WTC11 (cell line): ENCODE results near the gene CILP2. TPM values are rescaled to one million over a fixed set of nuclear protein-coding genes. Genes with fewer than 3 reads are reported as not detected.

ENCODE experiments used
- ATAC-seq: fragments of 200-7000 bp; cut with Tn5 transposase; 2 replicates; pipeline ENCODE4 v1.10.0; 2021; ENCODE audit warnings: mild to moderate bottlenecking, moderate library complexity
- CTCF ChIA-PET: fragments of 300-600 bp; sonication (Branson Sonifier 250); formaldehyde crosslinking; loops from one replicate; lab custom pipeline; 2021; ENCODE audit warnings: antibody characterized with exemption; lab: Charles Lee
- POLR2A ChIA-PET: fragments of 350-600 bp; sonication (Branson Sonifier 250); formaldehyde crosslinking; loops from one replicate; lab custom pipeline; 2021; ENCODE audit warnings: antibody characterized with exemption; lab: Charles Lee
- DNase-seq: peaks from one replicate; pipeline ENCODE4 v3.0.0; 2021; ENCODE audit warnings: low spot score
- H3K27ac Mint-ChIP-seq: 2 replicates; pipeline ENCODE4 v1.8.0; 2021; ENCODE audit warnings: mixed read lengths
- H3K27me3 Mint-ChIP-seq: 2 replicates; pipeline ENCODE4 v1.8.0; 2021; ENCODE audit warnings: low read depth, mild to moderate bottlenecking, moderate library complexity, mixed read lengths
- H3K36me3 Mint-ChIP-seq: 2 replicates; pipeline ENCODE4 v1.8.0; 2021; ENCODE audit warnings: mixed read lengths
- H3K4me1 Mint-ChIP-seq: 2 replicates; pipeline ENCODE4 v1.8.0; 2022; ENCODE audit warnings: mixed read lengths
- H3K4me3 Mint-ChIP-seq: 2 replicates; pipeline ENCODE4 v1.8.0; 2021; ENCODE audit warnings: mild to moderate bottlenecking, moderate library complexity, mixed read lengths
- H3K9me3 Mint-ChIP-seq: 2 replicates; pipeline ENCODE4 v1.8.0; 2021; ENCODE audit warnings: mixed read lengths
- CREB1 ChIP-seq: sonication (generic); formaldehyde crosslinking; IDR thresholded peaks from 2 replicates; pipeline ENCODE4 v1.8.0; 2023; ENCODE audit warnings: mild to moderate bottlenecking, missing genetic modification reagents
- E2F4 ChIP-seq: sonication (generic); formaldehyde crosslinking; IDR thresholded peaks from 2 replicates; pipeline ENCODE4 v1.8.1; 2022; ENCODE audit warnings: low read depth, mild to moderate bottlenecking, moderate library complexity, missing genetic modification reagents, borderline replicate concordance
- ELF4 ChIP-seq: sonication (generic); formaldehyde crosslinking; IDR thresholded peaks from 2 replicates; pipeline ENCODE4 v1.8.1; 2022; ENCODE audit warnings: low read depth, mild to moderate bottlenecking, moderate library complexity, missing genetic modification reagents
- FOXK1 ChIP-seq: sonication (generic); formaldehyde crosslinking; IDR thresholded peaks from 2 replicates; pipeline ENCODE4 v1.8.0; 2022; ENCODE audit warnings: mild to moderate bottlenecking, moderate library complexity, missing genetic modification reagents
- FOXP1 ChIP-seq: sonication (generic); formaldehyde crosslinking; IDR thresholded peaks from 2 replicates; pipeline ENCODE4 v1.8.0; 2022; ENCODE audit warnings: missing genetic modification reagents, mild to moderate bottlenecking, moderate library complexity, borderline replicate concordance
- JAZF1 ChIP-seq: fragments of 250-450 bp; sonication (Bioruptor Pico); IDR thresholded peaks from 2 replicates; pipeline ENCODE4 v1.9.0; 2021; ENCODE audit warnings: moderate library complexity, mild to moderate bottlenecking, inconsistent platforms
- MLX ChIP-seq: sonication (generic); formaldehyde crosslinking; IDR thresholded peaks from 2 replicates; pipeline ENCODE4 v1.8.1; 2023; ENCODE audit warnings: mild to moderate bottlenecking, missing genetic modification reagents, moderate library complexity
- MYBL2 ChIP-seq: sonication (generic); formaldehyde crosslinking; IDR thresholded peaks from 2 replicates; pipeline ENCODE4 v1.8.1; 2023; ENCODE audit warnings: mild to moderate bottlenecking, moderate library complexity, missing genetic modification reagents
- NFE2L1 ChIP-seq: sonication (generic); formaldehyde crosslinking; IDR thresholded peaks from 2 replicates; pipeline ENCODE4 v1.8.1; 2023; ENCODE audit warnings: missing genetic modification reagents
- OVOL2 ChIP-seq: fragments of 250-450 bp; sonication (Bioruptor Pico); IDR thresholded peaks from 2 replicates; pipeline ENCODE4 v1.9.0; 2021; ENCODE audit warnings: mild to moderate bottlenecking, borderline replicate concordance
- SMAD4 ChIP-seq: sonication (generic); formaldehyde crosslinking; IDR thresholded peaks from 2 replicates; pipeline ENCODE4 v1.8.0; 2022; ENCODE audit warnings: mild to moderate bottlenecking, missing genetic modification reagents
- TEAD1 ChIP-seq: sonication (generic); formaldehyde crosslinking; IDR thresholded peaks from 2 replicates; pipeline ENCODE4 v1.8.0; 2022; ENCODE audit warnings: mild to moderate bottlenecking, missing genetic modification reagents
- ZBTB43 ChIP-seq: sonication (generic); formaldehyde crosslinking; IDR thresholded peaks from 2 replicates; pipeline ENCODE4 v1.8.1; 2023; ENCODE audit warnings: mild to moderate bottlenecking, missing genetic modification reagents
- ZNF121 ChIP-seq: sonication (generic); formaldehyde crosslinking; IDR thresholded peaks from 2 replicates; pipeline ENCODE4 v1.8.0; 2023; ENCODE audit warnings: missing genetic modification reagents
- ZNF317 ChIP-seq: sonication (generic); formaldehyde crosslinking; IDR thresholded peaks from 2 replicates; pipeline ENCODE4 v1.8.1; 2023; ENCODE audit warnings: low read depth, mild to moderate bottlenecking, moderate library complexity, missing genetic modification reagents, borderline replicate concordance
- ZNF396 ChIP-seq: fragments of 250-450 bp; sonication (Bioruptor Pico); IDR thresholded peaks from 2 replicates; pipeline ENCODE4 v1.8.0; 2021; ENCODE audit warnings: mild to moderate bottlenecking, moderate library complexity, borderline replicate concordance
- ZNF416 ChIP-seq: fragments of 250-450 bp; sonication (Bioruptor Pico); IDR thresholded peaks from 2 replicates; pipeline ENCODE4 v1.9.0; 2021; ENCODE audit warnings: mild to moderate bottlenecking, inconsistent platforms
- ZNF425 ChIP-seq: fragments of 250-450 bp; sonication (Bioruptor Pico); conservative IDR thresholded peaks from 2 replicates; pipeline ENCODE4 v1.9.0; 2021; ENCODE audit warnings: mild to moderate bottlenecking
- ZNF532 ChIP-seq: fragments of 250-450 bp; sonication (Bioruptor Pico); IDR thresholded peaks from 2 replicates; pipeline ENCODE4 v1.9.0; 2021; ENCODE audit warnings: mild to moderate bottlenecking, borderline replicate concordance
- total RNA-seq: library from RNA; stranded (reverse); gene quantifications from 3 replicates; pipeline ENCODE4 v1.2.3, GENCODE V29; 2021

CILP2 gene
- total RNA-seq, 1 experiment from 2014 or later: 7.9 TPM

- ATAC-seq: no peak
- H3K36me3 Mint-ChIP-seq: peaks cover 2% of the 10 kb centered on the region
- no peak for TF ChIP-seq FOXK1 (CRISPR knock-in tag)
- no peak for TF ChIP-seq TEAD1 (CRISPR knock-in tag)
- TF ChIP-seq ZNF396 (CRISPR knock-in tag): no peak
- TF ChIP-seq ZNF425 (CRISPR knock-in tag): no peak
- no peak for TF ChIP-seq ZBTB43 (CRISPR knock-in tag)
- no peak for TF ChIP-seq ZNF532
- TF ChIP-seq CREB1: no peak
- TF ChIP-seq ZNF317: no peak
- no peak for TF ChIP-seq MYBL2 (CRISPR knock-in tag)
- no peak for TF ChIP-seq MLX (CRISPR knock-in tag)
- TF ChIP-seq ZNF416: no peak
- no peak for TF ChIP-seq E2F4
- ChIA-PET CTCF (interaction anchor here (0.8 to 2.5 kb wide), 5 partner anchors 18 to 149 kb away, joined by 3 to 18 read pairs (median 3); no protein-coding TSS in a partner anchor), POLR2A (no interaction called here)
- H3K4me3 Mint-ChIP-seq: no peak overlapping the region
- H3K9me3 Mint-ChIP-seq: no peaks in the 10 kb centered on the region
- DNase-seq: no peak
- H3K4me1 Mint-ChIP-seq: peaks cover 10% of the 10 kb centered on the region; the same call in 1 of the 2 replicates
- no peaks in the 10 kb centered on the region for H3K27me3 Mint-ChIP-seq
- H3K27ac Mint-ChIP-seq: no peak overlapping the region
Measured at GRCh38 chr19:19514215-19514657, 23.8 kb upstream of the CILP2 start.

GRCh38 chr19:19514881-19515641 lies 23.0 kb upstream of the CILP2 start, which contains the start of gene TSSK6:
Gene TSSK6, minus strand, starts transcription at chr19:19515548. Its CDS starts 121 bp downstream, at chr19:19515427.
- DNase-seq: no peak
- CTCF ChIA-PET: interaction anchor here (0.5 to 2.5 kb wide), 9 partner anchors 17 to 150 kb away, joined by 3 to 18 read pairs (median 5); partner anchors contain the start of gene GMIP
- Mint-ChIP-seq H3K27me3 (no peaks in the 10 kb centered on the region), H3K4me1 (peaks cover 10% of the 10 kb centered on the region; the same call in 1 of the 2 replicates), H3K36me3 (peaks cover 11% of the 10 kb centered on the region), H3K4me3 (peak within 1 kb of the TSS; percentile 90), H3K9me3 (no peaks in the 10 kb centered on the region), H3K27ac (peak within 1 kb of the TSS; percentile 88)
- ATAC-seq: no peak
- POLR2A ChIA-PET: interaction anchor here (0.5 to 1.3 kb wide), 5 partner anchors 17 to 1501 kb away, joined by 3 to 5 read pairs (median 3); no protein-coding TSS in a partner anchor
- TF ChIP-seq ZNF121: no peak
- TF ChIP-seq SMAD4 (CRISPR knock-in tag): no peak
- no peak for TF ChIP-seq MYBL2 (CRISPR knock-in tag)
- no peak for TF ChIP-seq FOXP1 (CRISPR knock-in tag)
- TF ChIP-seq ELF4 (CRISPR knock-in tag): no peak
- TF ChIP-seq OVOL2 (CRISPR knock-in tag): no peak
- no peak for TF ChIP-seq JAZF1 (CRISPR knock-in tag)
- TF ChIP-seq ZNF532: no peak
- TF ChIP-seq NFE2L1 (CRISPR knock-in tag): no peak
- no peak for TF ChIP-seq TEAD1 (CRISPR knock-in tag)
